HepG2 (cell line): ENCODE results near the gene DNAI4. TPM values are rescaled to one million over a fixed set of nuclear protein-coding genes. Genes with fewer than 3 reads are reported as not detected.
A peak's percentile ranks its signal among the peaks of the same experiment; 100 is the strongest.

Source experiments
- ARID5B ChIP-seq: IDR thresholded peaks from 2 replicates; pipeline ENCODE4 v1.4.0; 2020; ENCODE audit warnings: mild to moderate bottlenecking, missing genetic modification reagents
- GLI4 ChIP-seq: sonication (generic); formaldehyde crosslinking; IDR thresholded peaks from 2 replicates; pipeline ENCODE4 v1.5.1; 2020; ENCODE audit warnings: missing genetic modification reagents, mild to moderate bottlenecking, moderate library complexity, borderline replicate concordance
- HNRNPK ChIP-seq: fragments of 200-400 bp; formaldehyde crosslinking; IDR thresholded peaks from 2 replicates; pipeline ENCODE4 v1.6.1; 2018; ENCODE audit warnings: low read length, low read depth, moderate library complexity, mild to moderate bottlenecking; ENCODE audit not compliant: poor library complexity, severe bottlenecking
- IKZF1 ChIP-seq: fragments of 450-650 bp; IDR thresholded peaks from 2 replicates; pipeline ENCODE4 v1.7.1; 2016
- IRF1 ChIP-seq: sonication (generic); formaldehyde crosslinking; IDR thresholded peaks from 2 replicates; pipeline ENCODE4 v1.4.0; 2020; ENCODE audit warnings: low read depth, mild to moderate bottlenecking, missing genetic modification reagents
- MBNL3 ChIP-seq: fragments of 250-450 bp; sonication (Bioruptor Pico); conservative IDR thresholded peaks from 2 replicates; pipeline ENCODE4 v1.8.0; 2022; ENCODE audit warnings: mild to moderate bottlenecking, inconsistent platforms
- NR1H2 ChIP-seq: sonication (generic); formaldehyde crosslinking; IDR thresholded peaks from 2 replicates; pipeline ENCODE4 v1.8.1; 2022; ENCODE audit warnings: low read depth, missing genetic modification reagents, borderline replicate concordance
- PHF8 ChIP-seq: sonication (generic); formaldehyde crosslinking; IDR thresholded peaks from 2 replicates; pipeline ENCODE4 v1.5.0; 2020; ENCODE audit warnings: missing genetic modification reagents
- POLR2AphosphoS2 ChIP-seq: IDR thresholded peaks from 2 replicates; pipeline ENCODE4 v1.6.1; 2011; ENCODE audit warnings: low read depth, low read length, improper control_type of control experiment
- POLR2G ChIP-seq: fragments of 200-400 bp; formaldehyde crosslinking; IDR thresholded peaks from 2 replicates; pipeline ENCODE4 v1.6.1; 2018; ENCODE audit warnings: mild to moderate bottlenecking, low read depth, low read length, moderate library complexity
- SATB2 ChIP-seq: sonication (generic); formaldehyde crosslinking; IDR thresholded peaks from 2 replicates; pipeline ENCODE4 v1.5.0; 2020; ENCODE audit warnings: missing genetic modification reagents
- SP2 ChIP-seq: sonication (generic); formaldehyde crosslinking; IDR thresholded peaks from 2 replicates; pipeline ENCODE4 v1.5.1; 2020; ENCODE audit warnings: mild to moderate bottlenecking, missing genetic modification reagents
- TAF1 ChIP-seq: sonication (generic); formaldehyde crosslinking; IDR thresholded peaks from 2 replicates; pipeline ENCODE4 v1.4.0; 2020; ENCODE audit warnings: missing genetic modification reagents
- XRCC5 ChIP-seq: fragments of 200-400 bp; formaldehyde crosslinking; optimal IDR thresholded peaks from 2 replicates; pipeline ENCODE3; 2017; ENCODE audit warnings: mild to moderate bottlenecking, low read length
- ZNF101 ChIP-seq: sonication (generic); formaldehyde crosslinking; IDR thresholded peaks from 2 replicates; pipeline ENCODE4 v1.4.0; 2020; ENCODE audit warnings: mild to moderate bottlenecking, low read depth, missing genetic modification reagents, borderline replicate concordance
- ZNF510 ChIP-seq: sonication (generic); formaldehyde crosslinking; IDR thresholded peaks from 2 replicates; pipeline ENCODE4 v1.4.0; 2020; ENCODE audit warnings: low read depth, mild to moderate bottlenecking, missing genetic modification reagents
- ZNF558 ChIP-seq: sonication (generic); formaldehyde crosslinking; IDR thresholded peaks from 2 replicates; pipeline ENCODE4 v1.9.0; 2022; ENCODE audit warnings: mild to moderate bottlenecking, missing genetic modification reagents, borderline replicate concordance
- ZNF766 ChIP-seq: sonication (generic); formaldehyde crosslinking; IDR thresholded peaks from 2 replicates; pipeline ENCODE4 v1.5.0; 2020; ENCODE audit warnings: missing genetic modification reagents, borderline replicate concordance
- ZZZ3 ChIP-seq: sonication (generic); formaldehyde crosslinking; IDR thresholded peaks from 2 replicates; pipeline ENCODE4 v1.4.0; 2020; ENCODE audit warnings: missing genetic modification reagents, mild to moderate bottlenecking, borderline replicate concordance
- polyA plus RNA-seq, 8 experiments: library from polyadenylated mRNA; depleted of rRNA in 3 of 8; stranded (reverse) in 7 of 8; unstranded in 1 of 8; fragments of >200 nt; fragmentation: Illumina TruSeq in 4 of 8; extraction: Trizol in 4 of 8; gene quantifications; 2 replicates each; pipeline versions ENCODE4 v1.2.1 to v1.2.3, GENCODE V29; 2011 to 2016; ENCODE audit warnings: low read depth in 4 of 8, missing spikeins in 1 of 8, mixed read lengths in 1 of 8; ENCODE audit not compliant: insufficient read depth in 1 of 8
- total RNA-seq, 5 experiments: library from RNA; depleted of rRNA; stranded (reverse); fragments of >200 nt; fragmentation: Illumina TruSeq; extraction: Trizol; gene quantifications; 2 replicates each; pipeline ENCODE4 v1.2.3, GENCODE V29; 2016; ENCODE audit warnings: low read depth in 1 of 5
- TF ChIP-seq, protein P1 (sequence below): sonication (generic); formaldehyde crosslinking; IDR thresholded peaks from 2 replicates; pipeline ENCODE4 v1.4.0; 2020; ENCODE audit warnings: missing genetic modification reagents, borderline replicate concordance
- TF ChIP-seq, protein P2 (sequence below): sonication (generic); formaldehyde crosslinking; IDR thresholded peaks from 2 replicates; pipeline ENCODE4 v1.5.1; 2020; ENCODE audit warnings: missing genetic modification reagents, mild to moderate bottlenecking, borderline replicate concordance

DNAI4 gene
- total and polyA plus RNA-seq, 2 of the 13 experiments (the other 11 are each of a cell fraction or from before 2014, with no cell fraction given), result 0.04 to 0.08 TPM

DNA sequence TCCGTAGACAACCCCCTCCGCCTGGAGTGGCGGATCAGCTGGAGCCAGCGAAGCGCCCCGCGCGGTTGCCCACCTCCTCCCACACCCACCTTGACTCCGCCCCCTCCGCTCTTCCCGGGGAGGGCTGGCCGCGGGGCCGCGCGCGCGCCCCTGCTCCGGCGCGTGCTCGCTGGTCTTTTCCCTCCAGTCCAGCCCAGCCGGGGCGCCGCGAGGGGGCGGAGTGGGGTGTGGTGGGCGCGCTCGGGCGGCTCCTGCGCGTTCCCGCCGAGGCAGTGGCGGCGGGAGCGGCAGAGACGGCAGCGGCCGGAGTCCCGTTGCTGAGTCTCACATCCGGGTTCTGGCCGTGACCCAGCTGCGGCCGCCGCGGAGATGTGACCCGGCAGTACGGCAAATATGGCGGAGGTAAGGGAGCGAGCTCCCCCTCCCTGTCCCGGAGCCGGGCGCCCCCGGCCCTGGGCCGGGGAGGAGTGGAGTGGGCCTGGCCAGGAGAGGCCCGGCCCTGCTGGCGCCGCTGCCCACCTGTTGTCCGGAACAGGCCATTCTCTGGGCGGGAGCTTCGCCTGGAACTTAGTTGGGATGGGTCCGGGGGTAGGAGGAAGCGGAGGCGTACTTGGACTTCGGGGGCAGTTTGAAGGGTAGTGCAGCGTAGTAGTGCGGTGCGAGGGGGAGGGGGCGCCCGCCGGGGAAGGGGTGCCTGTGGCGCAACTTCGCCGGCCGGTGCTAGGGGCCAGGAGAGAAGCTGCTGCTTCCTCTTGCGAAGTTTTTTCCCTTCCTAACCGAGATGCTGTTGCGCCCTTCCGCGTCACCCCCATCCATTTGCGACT, 5.6 kb upstream of the DNAI4 start (continued):
- no peak for TF ChIP-seq SP2 (CRISPR knock-in tag)
- TF ChIP-seq TAF1 (CRISPR knock-in tag), result peak; percentile 42
- peak; percentile 70 for TF ChIP-seq PHF8 (CRISPR knock-in tag)
- no peak for TF ChIP-seq MBNL3 (CRISPR knock-in tag)
- TF ChIP-seq POLR2AphosphoS2, result no peak
- TF ChIP-seq HNRNPK, result peak; percentile 68
- TF ChIP-seq SATB2 (CRISPR knock-in tag), result no peak
- TF ChIP-seq, protein P1, sequence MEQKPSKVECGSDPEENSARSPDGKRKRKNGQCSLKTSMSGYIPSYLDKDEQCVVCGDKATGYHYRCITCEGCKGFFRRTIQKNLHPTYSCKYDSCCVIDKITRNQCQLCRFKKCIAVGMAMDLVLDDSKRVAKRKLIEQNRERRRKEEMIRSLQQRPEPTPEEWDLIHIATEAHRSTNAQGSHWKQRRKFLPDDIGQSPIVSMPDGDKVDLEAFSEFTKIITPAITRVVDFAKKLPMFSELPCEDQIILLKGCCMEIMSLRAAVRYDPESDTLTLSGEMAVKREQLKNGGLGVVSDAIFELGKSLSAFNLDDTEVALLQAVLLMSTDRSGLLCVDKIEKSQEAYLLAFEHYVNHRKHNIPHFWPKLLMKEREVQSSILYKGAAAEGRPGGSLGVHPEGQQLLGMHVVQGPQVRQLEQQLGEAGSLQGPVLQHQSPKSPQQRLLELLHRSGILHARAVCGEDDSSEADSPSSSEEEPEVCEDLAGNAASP (CRISPR knock-in tag), result 0 out of 2 replicates have a peak, but pooled peaks have one; percentile 19
- TF ChIP-seq ZNF558, result peak; percentile 63; the same call in 1 of the 2 replicates
- TF ChIP-seq POLR2G, result peak; percentile 86
- TF ChIP-seq ZZZ3, result no peak
- TF ChIP-seq ZNF766 (CRISPR knock-in tag), result 0 out of 2 replicates have a peak, but pooled peaks have one; percentile 45
- no peak; the same call in none of the 2 replicates for TF ChIP-seq ARID5B (CRISPR knock-in tag)
- TF ChIP-seq XRCC5, result no peak
- TF ChIP-seq GLI4 (CRISPR knock-in tag), result no peak
- TF ChIP-seq, protein P2, sequence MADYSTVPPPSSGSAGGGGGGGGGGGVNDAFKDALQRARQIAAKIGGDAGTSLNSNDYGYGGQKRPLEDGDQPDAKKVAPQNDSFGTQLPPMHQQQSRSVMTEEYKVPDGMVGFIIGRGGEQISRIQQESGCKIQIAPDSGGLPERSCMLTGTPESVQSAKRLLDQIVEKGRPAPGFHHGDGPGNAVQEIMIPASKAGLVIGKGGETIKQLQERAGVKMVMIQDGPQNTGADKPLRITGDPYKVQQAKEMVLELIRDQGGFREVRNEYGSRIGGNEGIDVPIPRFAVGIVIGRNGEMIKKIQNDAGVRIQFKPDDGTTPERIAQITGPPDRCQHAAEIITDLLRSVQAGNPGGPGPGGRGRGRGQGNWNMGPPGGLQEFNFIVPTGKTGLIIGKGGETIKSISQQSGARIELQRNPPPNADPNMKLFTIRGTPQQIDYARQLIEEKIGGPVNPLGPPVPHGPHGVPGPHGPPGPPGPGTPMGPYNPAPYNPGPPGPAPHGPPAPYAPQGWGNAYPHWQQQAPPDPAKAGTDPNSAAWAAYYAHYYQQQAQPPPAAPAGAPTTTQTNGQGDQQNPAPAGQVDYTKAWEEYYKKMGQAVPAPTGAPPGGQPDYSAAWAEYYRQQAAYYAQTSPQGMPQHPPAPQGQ (CRISPR knock-in tag), result no peak
- no peak for TF ChIP-seq IKZF1
- TF ChIP-seq NR1H2 (CRISPR knock-in tag), result no peak
- no peak for TF ChIP-seq IRF1 (CRISPR knock-in tag)
- no peak for TF ChIP-seq ZNF101 (CRISPR knock-in tag)
- 0 out of 2 replicates have a peak, but pooled peaks have one; percentile 17 for TF ChIP-seq ZNF510 (CRISPR knock-in tag)
